Kidney (tissue), 22 donors: ENCODE data around the gene PPP1CA. TPM values are rescaled to one million over a fixed set of nuclear protein-coding genes. Genes with fewer than 3 reads are reported as not detected.
A peak's percentile ranks its signal among the peaks of the same experiment; 100 is the strongest.

Source experiments
- DNase-seq, 5 donors: peaks; one replicate each; pipeline ENCODE4 v3.0.0-alpha.2; 2013 to 2020
- FAIRE-seq: peaks from 2 replicates; lab custom pipeline; 2012; peaks lifted over from hg19 to GRCh38; lab: Jason Lieb, UNC
- H3K27ac ChIP-seq, 2 donors: one replicate each; pipeline ENCODE4 v1.7.0; 2013; ENCODE audit warnings: low read depth in 2 of 2, low read length in 2 of 2, inconsistent platforms in 1 of 2
- H3K27me3 ChIP-seq: one replicate; pipeline ENCODE4 v1.7.1; 2013; ENCODE audit warnings: low read length, inconsistent platforms; ENCODE audit not compliant: control insufficient read depth, insufficient read depth
- H3K36me3 ChIP-seq, 3 donors: one replicate each; pipeline versions ENCODE4 v1.7.0 to v1.7.1; 2013; ENCODE audit warnings: low read length in 3 of 3, control low read depth in 1 of 3, inconsistent platforms in 1 of 3; ENCODE audit not compliant: insufficient read depth in 3 of 3, control insufficient read depth in 2 of 3
- H3K4me1 ChIP-seq, 3 donors: one replicate each; pipeline versions ENCODE4 v1.7.0 to v1.7.1; 2013; ENCODE audit warnings: low read length in 3 of 3, inconsistent platforms in 1 of 3, low read depth in 1 of 3; ENCODE audit not compliant: control insufficient read depth in 2 of 3, insufficient read depth in 2 of 3
- H3K4me3 ChIP-seq, 3 donors: one replicate each; pipeline versions ENCODE4 v1.7.0 to v1.8.1; 2013; ENCODE audit warnings: low read length in 3 of 3, control low read depth in 1 of 3, inconsistent platforms in 1 of 3
- H3K9ac ChIP-seq, 3 donors: one replicate each; pipeline versions ENCODE4 v1.7.0 to v1.7.1; 2013; ENCODE audit warnings: low read length in 3 of 3, control low read depth in 1 of 3, inconsistent platforms in 1 of 3
- H3K9me3 ChIP-seq, 3 donors: one replicate each; pipeline versions ENCODE4 v1.7.0 to v1.7.1; 2013; ENCODE audit warnings: low read length in 3 of 3, control low read depth in 1 of 3, inconsistent platforms in 1 of 3; ENCODE audit not compliant: control insufficient read depth in 2 of 3, insufficient read depth in 1 of 3
- CTCF ChIP-seq: IDR thresholded peaks from 3 replicates; pipeline ENCODE4 v1.5.1; 2012; ENCODE audit warnings: mild to moderate bottlenecking, moderate library complexity, borderline replicate concordance; ENCODE audit not compliant: insufficient read depth; ENCODE audit errors: extremely low read depth
- intact Hi-C: fragments of 100-400 bp; cut with DNase I; formaldehyde crosslinking; loops from one replicate; pipeline ENCODE4 v1.11.1; 2022
- long read RNA-seq, 10 donors: library from polyadenylated mRNA in 1 of 10; unstranded in 1 of 10; transcript quantifications; one replicate each; pipeline ENCODE4 v2.0.0 and lab custom pipeline, GENCODE V29; 2021 to 2026
- polyA plus RNA-seq: library from polyadenylated mRNA; stranded (reverse); fragments of 350-450 nt; fragmentation: Illumina TruSeq; extraction: RNeasy Lipid Tissue Mini Kit (QIAGEN cat#74804); gene quantifications from one replicate; pipeline ENCODE4 v1.2.3, GENCODE V29; 2014; ENCODE audit warnings: low read depth, low replicate concordance; ENCODE audit not compliant: insufficient read depth
- total RNA-seq: library from RNA; stranded (reverse); fragmentation: NEBNext Ultra II Directional; extraction: Animal tissue kit (Norgen Biotek cat#: 25700); gene quantifications from one replicate; pipeline ENCODE4 v1.2.1, GENCODE V29; 2021
- donor health status: control.
- donor health status: control.
- donor health status: control.
- donor health status: control.
- donor health status: control.
- donor health status: DM: yes; HTN: yes; CAD: no.
- donor health status: Normal renal cell carcinoma (clear cell type).

Gene PPP1CA
- total RNA-seq (155 TPM), polyA plus RNA-seq (210 TPM)
- long read RNA-seq, donor 1, transcript PPP1CA-204 (6 exons, 1,677 nt): minor isoform, 8 of 117 reads
- long read RNA-seq, donor 1, transcript PPP1CA-203 (7 exons, 1,476 nt): major isoform, 73 of 117 reads
- long read RNA-seq, donor 1, partial matches to known transcripts: 31 of 117 reads
- long read RNA-seq, donor 1, other reads (novel, unspliced or antisense): 0 of 117 reads
- long read RNA-seq, donor 2, transcript PPP1CA-203 (7 exons, 1,476 nt): major isoform, 53 of 78 reads
- long read RNA-seq, donor 2, partial matches to known transcripts: 17 of 78 reads
- long read RNA-seq, donor 2, other reads (novel, unspliced or antisense): 0 of 78 reads
- long read RNA-seq, donor 3, transcript PPP1CA-204 (6 exons, 1,677 nt): minor isoform, 6 of 144 reads
- long read RNA-seq, donor 3, transcript PPP1CA-202 (6 exons, 1,054 nt): minor isoform, 5 of 144 reads
- long read RNA-seq, donor 3, transcript PPP1CA-203 (7 exons, 1,476 nt): major isoform, 80 of 144 reads
- long read RNA-seq, donor 3, partial matches to known transcripts: 51 of 144 reads
- long read RNA-seq, donor 3, other reads (novel, unspliced or antisense): 0 of 144 reads
- long read RNA-seq, donor 4, transcript PPP1CA-203 (7 exons, 1,476 nt): major isoform, 86 of 104 reads
- long read RNA-seq, donor 4, partial matches to known transcripts: 12 of 104 reads
- long read RNA-seq, donor 4, other reads (novel, unspliced or antisense): 0 of 104 reads
- long read RNA-seq, donor 5, transcript PPP1CA-203 (7 exons, 1,476 nt): major isoform, 5 of 5 reads
- long read RNA-seq, donor 5, partial matches to known transcripts: 0 of 5 reads
- long read RNA-seq, donor 5, other reads (novel, unspliced or antisense): 0 of 5 reads
- long read RNA-seq, donor 6, transcript PPP1CA-203 (7 exons, 1,476 nt): major isoform, 38 of 52 reads
- long read RNA-seq, donor 6, partial matches to known transcripts: 11 of 52 reads
- long read RNA-seq, donor 6, other reads (novel, unspliced or antisense): 0 of 52 reads
- long read RNA-seq, donor 7, transcript PPP1CA-203 (7 exons, 1,476 nt): major isoform, 169 of 204 reads
- long read RNA-seq, donor 7, partial matches to known transcripts: 5 of 204 reads
- long read RNA-seq, donor 7, other reads (novel, unspliced or antisense): 22 of 204 reads
- long read RNA-seq, donor 8, transcript PPP1CA-203 (7 exons, 1,476 nt): major isoform, 80 of 121 reads
- long read RNA-seq, donor 8, partial matches to known transcripts: 30 of 121 reads
- long read RNA-seq, donor 8, other reads (novel, unspliced or antisense): 0 of 121 reads
- long read RNA-seq, donor 9, transcript PPP1CA-203 (7 exons, 1,476 nt): major isoform, 32 of 92 reads
- long read RNA-seq, donor 9, partial matches to known transcripts: 54 of 92 reads
- long read RNA-seq, donor 9, other reads (novel, unspliced or antisense): 0 of 92 reads
- long read RNA-seq, donor 10, transcript PPP1CA-203 (7 exons, 1,476 nt): major isoform, 53 of 80 reads
- long read RNA-seq, donor 10, partial matches to known transcripts: 21 of 80 reads
- long read RNA-seq, donor 10, other reads (novel, unspliced or antisense): 0 of 80 reads

GRCh38 chr11:67401495-67402191 lies at the start of gene PPP1CA:
Gene PPP1CA (minus strand): TSS chr11:67401858. CDS start chr11:67401782, 76 bp downstream.
- FAIRE-seq (no peak), DNase-seq (peak; percentile 94 to 97 (median 96))
- Histone ChIP-seq H3K9me3 (no peaks in the 10 kb centered on the region), H3K27me3 (no peaks in the 10 kb centered on the region), H3K36me3 (peaks cover 0 to 19% (median 2%) of the 10 kb centered on the region in 3 donors), H3K4me1 (peaks cover 0 to 15% (median 5%) of the 10 kb centered on the region in 3 donors), H3K27ac (peak within 1 kb of the TSS; percentile 78 to 88), H3K9ac (peak within 1 kb of the TSS; percentile 39 to 92 (median 90)), H3K4me3 (peak within 1 kb of the TSS; percentile 61 to 83 (median 71))
- intact Hi-C loops: no loop called here
- TF ChIP-seq CTCF: peak; percentile 19

- Histone ChIP-seq H3K4me1 (peaks cover 0 to 3% (median 2%) of the 10 kb centered on the region in 3 donors), H3K4me3 (no peak overlapping the region), H3K27me3 (no peaks in the 10 kb centered on the region), H3K27ac (no peak overlapping the region), H3K36me3 (no peaks in the 10 kb centered on the region), H3K9ac (no peak overlapping the region), H3K9me3 (no peaks in the 10 kb centered on the region)
- DNase-seq (peak in 1 of 5 donors; percentile 68), FAIRE-seq (no peak)
- intact Hi-C loops: no loop called here
- no peak for TF ChIP-seq CTCF
These were observed 49.4 kb upstream of the PPP1CA start for GRCh38 chr11:67450796-67451657.
